ENCODE data around the gene HOMER2.
A peak's percentile ranks its signal among the peaks of the same experiment; 100 is the strongest.
"Not testable (repeated sequence)": the region's sequence is repeated elsewhere in the genome, so short reads cannot be mapped to it uniquely, and the experiment has no call there.

The HOMER2 gene

DNA sequence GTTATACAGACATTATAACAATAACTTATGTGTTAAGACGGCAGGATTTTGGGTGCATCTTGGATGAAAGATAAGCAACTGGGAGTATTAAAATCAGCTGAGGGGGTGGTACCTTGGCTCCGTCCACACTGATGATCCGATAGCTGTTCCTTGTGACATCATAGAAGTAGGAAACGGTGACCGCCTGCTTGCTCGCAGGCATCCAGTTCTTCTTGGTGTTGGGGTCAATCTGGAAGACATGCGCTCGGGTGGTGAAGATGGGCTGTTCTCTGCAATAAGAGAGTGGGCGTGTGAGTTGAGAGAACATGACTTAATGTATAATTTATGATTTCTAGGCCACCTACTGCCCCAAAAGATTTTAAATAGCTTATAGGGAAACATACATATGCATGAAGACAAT, 59.9 kb downstream of the HOMER2 start:
- no peak for DNase-seq

DNA sequence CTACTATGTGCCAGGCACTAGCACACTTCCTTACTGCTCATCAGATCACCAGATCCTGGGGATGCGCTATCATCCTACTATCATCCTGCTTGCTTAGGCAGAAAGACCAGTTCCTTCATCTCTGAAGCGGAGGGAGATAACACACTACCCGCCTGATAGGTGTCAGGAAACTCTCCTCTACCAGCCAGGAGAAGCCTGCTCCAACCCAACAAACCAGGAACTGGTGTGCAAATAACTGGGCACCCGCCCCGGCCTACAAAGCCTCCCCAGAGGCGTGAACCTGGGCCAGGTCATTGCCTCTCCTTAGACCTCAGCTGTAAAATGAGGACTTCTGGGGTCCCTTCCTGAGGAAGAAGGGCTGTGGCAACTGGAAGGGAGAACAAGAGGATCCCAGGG, 61.5 kb downstream of the HOMER2 start:
- no peak for DNase-seq

DNA sequence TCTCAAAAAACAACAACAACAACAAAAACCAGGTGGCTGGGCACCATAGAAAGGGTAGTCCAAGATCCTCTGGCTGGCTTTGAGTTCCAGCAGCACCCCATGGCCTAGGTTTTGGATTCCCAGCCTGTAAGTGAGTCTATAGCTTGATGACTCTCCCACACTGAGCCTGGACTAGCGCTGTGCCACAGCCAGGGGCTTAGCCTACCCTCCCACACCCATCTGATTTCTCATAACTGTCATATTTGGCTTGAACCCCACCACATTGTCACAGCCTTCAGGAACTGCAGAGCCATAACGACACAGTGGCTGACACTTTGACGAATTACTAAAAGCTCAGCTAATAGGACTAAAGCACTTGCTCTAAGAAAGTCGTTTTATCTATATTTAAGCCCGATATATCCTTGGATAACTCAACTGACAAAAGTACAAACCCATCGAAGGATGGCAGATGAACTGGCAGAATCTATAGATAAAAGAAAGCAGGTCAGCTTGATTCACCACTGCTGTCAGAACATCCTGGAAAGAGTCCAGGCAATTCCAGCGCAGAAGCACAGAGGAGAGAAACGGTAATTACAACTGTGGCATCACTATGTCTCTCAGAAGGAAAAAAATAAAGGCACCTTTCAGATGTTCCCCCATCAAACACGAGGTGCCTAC, 62.1 kb downstream of the HOMER2 start:
- no peak for DNase-seq

DNA sequence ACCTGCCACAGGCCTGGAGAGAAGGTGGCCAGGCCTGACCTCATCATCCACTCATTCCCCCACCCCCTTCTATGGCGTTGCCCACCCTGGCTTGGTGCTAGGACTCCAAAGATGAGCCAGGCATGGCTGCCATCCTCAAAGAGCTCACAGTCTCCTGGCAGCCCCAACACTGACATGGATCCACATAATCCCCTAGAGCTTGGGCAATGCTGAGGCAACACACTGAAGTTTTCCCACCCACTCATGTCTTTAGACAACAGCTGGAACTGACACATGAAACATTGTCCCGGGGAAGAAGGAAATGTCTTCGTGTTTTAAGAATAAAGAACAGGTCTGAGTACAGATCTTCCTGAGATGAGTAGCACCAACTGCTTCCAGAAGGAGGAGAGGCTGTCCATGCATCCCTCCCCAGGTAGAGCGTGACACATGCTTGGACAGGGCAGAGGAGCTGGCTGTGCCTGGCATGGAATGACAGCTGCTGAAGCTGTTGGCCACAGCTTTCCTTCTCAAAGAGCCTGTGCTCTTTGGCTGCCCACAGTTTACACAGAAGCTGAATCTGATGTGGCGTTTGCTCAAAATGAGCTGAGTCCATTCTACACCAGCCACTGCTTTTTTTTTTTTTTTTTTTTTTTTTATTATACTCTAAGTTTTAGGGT, 70.1 kb downstream of the HOMER2 start:
- no peak for DNase-seq

DNA sequence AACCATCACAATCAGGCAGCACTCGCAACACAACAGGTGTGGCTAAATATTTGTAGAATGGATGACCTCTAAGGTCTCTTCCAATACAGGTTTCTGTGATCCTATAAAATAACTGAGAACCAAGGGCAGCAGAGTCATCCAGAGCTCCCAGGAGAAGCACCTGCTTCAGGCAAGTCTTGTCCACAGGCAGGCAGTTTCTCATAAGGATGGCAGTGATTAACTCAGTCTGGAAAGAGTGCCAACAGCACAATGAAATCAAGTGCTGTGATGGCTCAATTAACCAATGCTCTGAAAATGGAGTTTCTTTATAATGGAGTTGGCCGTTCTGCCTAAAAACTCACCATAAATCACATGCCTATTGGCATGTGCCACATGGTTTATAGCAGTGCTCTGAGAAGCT, 70.8 kb downstream of the HOMER2 start:
- no peak for DNase-seq

DNA sequence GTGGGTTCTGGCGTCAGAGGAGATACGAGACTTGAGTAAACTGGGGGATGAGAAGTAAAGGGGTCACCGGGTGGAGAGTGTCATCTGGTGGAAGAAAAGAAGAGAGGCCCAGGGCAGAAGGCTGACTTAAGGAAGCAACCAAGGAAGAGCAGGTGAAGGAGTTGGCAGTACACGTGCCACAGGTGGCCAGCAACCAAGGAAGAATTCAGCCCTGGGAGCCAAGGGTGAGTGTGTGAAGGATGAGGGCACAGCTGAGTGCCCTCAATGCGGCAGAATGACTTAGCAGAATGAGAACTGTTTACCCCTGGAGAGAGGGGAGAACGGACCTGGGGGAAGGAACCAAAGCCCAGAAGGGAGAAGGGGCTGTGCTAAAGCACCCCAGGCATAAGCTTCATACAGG, 71.8 kb downstream of the HOMER2 start:
- no peak for DNase-seq

DNA sequence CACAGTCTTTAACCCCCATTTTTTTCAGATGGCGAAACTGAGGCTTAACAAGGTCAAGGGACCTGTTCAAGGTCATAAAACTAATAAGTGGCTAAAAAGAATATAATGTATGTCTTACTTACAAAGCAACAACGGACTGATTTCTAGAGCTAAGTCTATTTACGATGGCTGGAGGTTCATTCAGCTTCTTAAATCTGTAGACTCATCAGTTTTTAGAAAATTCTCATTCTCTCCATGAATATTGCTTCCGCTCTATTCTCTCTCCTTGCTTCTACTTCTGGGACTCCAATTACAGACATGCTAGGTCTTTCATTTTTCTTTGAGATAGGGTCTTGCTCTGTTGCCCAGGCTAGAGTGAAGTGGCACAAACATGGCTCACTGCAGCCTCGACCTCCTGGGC, 74.2 kb downstream of the HOMER2 start:
- DNase-seq, result no peak

DNA sequence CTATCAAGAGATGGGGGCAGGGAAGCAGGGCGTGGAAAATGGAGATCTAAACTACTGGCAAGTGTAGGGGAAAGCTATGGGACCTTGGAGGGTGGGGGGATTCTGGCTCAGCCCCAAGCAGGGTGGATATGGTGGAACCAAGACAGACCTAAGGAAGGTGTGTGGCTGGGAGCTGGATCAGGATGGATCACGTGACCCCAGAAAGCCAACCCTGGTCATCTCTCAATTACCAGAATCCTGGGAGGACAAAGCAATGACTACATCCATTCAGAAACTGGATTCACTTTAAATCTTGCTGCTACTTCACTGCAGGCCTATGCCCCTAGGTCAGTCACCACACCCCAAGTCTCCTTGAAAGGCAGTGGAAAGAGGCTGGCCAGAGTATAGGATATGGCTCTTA, 74.7 kb downstream of the HOMER2 start:
- DNase-seq, result no peak

DNA sequence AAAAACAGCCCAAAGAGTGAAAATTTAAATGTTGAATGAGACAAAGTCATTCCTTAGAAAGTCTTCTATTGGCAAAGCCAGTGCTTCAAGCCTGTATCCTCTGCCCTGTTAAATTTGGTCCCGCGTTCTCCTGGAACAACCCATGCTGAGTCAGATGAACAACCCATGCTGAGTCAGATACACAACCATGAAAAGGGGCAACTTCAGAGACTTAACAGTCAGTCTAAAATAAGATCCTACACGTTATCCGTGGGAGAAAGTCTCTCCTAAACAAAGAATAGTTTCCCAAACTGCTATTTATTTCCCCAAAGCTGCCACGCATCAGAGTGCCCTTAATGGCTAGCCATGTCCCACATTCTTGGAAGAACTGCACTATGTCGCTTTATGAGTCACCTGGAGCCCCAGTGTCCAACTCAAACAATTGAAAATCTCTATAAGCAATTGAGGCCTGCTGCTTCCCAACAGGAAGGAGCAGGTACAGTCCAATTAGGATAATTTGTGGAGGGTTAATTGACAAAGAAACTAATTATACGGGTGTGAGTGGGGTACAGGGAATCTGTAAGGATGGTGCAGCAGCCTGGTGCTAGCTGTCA, 77.0 kb downstream of the HOMER2 start:
- DNase-seq, result no peak

DNA sequence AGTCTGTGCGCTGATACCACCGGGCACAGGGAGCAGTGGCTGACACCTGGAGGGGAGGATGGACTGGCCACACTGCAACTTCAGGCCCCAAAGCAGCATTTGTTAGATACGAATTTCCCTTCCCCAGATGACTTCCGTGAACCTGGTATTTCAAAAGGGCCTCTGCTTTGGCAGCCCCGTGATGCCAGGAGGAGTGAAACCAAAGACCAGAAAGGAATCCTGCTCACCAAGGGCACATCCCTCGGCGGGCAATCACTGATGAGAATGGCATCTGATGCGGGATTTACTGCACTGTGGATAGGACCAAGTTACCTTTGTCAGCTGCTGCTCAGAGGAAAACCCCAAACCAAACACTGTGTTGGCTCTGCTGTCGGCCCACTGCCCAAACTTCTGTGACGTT, 77.6 kb downstream of the HOMER2 start:
- DNase-seq, result no peak

DNA sequence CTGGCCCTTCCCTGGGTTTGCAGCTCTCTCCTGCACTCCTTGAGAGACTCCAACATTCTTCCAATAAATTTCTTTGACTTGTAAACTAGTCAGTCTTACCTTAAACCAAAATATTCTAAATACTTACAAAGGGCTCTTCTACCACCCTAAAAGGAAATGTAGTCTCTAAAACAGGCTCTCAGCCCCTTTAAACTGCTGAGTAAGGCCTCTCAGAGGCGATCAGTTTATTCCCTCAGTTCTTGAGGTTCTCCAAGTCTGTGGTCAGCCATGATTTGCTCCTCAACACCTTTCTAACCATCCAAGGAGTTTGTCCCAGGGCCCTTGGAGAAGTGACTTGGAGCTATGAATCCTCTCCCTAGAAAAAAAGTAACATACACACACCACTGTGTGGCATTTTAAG, 78.3 kb downstream of the HOMER2 start:
- no peak for DNase-seq

DNA sequence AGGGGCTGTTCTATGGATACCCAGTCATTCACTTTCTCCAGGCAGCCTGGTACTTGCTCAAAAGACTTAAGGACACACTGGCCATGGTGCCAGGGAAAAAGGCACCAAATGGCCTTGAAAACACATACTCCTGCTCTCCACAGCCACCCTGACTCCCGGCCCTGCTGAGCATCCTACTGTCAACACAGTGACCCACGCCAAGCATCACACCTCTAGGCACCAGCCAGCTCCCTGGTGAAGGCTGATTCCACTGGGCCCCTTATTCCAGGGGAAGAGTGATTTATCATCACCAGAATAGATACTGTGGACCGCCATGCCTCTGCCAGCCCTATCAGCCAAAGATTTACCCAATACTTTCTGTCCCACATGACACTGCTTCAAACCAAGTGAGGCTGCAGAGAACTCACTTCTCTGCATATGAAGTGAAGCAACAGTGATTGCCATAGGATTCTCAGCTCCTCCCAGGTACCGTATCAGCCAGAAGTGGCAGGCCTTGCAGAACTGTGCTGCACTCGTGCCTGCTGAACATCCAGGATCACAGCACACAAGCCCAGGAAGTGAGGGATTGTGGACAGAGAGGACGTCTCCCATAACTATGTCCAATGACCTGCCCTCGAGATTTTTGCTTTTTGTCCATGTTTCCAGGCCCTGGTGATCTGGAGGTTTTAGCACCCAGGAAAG, 79.4 kb downstream of the HOMER2 start:
- DNase-seq, result no peak

DNA sequence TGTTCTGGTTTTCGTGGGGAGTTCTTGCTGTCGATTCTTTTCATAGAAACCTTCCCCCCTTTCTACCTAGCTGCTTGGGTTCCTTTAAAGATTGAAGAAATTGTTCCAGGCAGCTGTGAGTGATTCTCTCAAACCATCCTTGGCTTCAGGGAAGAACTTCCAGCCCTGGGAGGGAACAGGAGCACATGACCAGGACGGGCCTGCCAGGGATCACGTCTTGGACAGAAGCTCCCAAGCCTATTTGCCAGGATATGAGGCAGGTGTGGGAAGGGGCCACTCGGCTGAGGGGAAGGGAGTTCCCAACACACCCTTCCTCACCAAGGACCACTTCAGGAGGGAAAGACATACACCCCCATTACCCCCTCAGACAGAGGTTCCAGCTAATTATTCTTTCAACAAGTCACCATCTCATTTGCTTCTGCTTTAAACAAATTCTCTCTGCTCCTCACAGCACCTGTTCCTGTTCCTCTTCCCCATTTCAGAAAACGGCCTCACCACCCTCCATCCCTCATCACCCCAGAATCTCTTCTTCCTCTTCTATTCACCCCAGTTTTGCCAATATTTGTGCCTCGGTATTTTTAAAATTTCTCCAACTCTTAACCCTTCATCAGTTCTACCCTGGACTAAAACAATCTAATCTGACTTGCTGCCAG, 80.6 kb downstream of the HOMER2 start:
- peak in 1 of 2 donors; percentile 30 for DNase-seq

DNA sequence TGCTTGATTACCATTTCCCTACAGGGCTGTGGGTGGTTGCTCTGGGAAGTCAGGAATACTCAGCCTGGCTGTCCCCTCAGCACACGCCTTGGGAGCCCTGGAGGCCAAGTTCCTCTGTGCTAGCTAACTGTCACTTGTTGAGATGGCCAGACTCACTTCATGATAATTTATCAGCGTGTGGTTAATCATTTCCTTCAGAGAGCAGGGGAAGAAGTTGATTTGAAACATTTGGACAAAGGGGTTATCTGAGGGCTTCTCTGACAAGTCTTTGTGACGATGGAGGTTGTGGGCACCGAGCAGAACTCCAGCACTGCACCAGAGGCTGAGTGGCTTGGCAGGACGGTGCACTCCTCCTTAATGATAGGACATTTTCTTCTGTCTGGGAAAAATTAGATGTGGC, 81.2 kb downstream of the HOMER2 start:
- DNase-seq, result no peak

DNA sequence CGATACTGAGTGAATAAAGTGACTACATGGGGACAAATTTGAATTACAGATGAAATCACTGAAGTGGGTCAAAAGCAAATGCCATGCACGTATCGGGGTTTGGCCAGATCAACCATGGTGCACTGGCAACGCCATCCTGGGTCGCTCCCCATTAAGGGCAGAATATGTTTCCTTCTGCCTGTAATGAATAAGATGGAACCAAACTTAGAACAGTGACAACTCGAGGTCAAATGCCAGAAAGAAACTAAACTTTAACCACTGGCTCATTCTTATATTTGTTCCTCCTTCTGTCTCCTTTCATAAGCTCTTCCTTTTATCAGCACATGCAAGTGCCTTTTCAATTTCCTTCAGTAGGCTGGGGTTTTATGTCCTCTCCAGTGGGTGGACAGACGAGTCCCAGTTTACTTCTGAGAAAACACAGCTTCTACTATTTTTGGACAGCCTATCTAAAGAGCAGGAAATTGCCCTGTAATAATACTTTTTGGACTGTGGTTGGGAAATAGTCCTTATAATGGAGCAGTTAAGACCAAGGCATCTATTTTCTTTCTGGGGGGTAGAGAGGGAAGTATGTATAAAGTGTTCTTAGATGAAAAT, 81.7 kb downstream of the HOMER2 start:
- DNase-seq, result peak in 1 of 2 donors; percentile 56

DNA sequence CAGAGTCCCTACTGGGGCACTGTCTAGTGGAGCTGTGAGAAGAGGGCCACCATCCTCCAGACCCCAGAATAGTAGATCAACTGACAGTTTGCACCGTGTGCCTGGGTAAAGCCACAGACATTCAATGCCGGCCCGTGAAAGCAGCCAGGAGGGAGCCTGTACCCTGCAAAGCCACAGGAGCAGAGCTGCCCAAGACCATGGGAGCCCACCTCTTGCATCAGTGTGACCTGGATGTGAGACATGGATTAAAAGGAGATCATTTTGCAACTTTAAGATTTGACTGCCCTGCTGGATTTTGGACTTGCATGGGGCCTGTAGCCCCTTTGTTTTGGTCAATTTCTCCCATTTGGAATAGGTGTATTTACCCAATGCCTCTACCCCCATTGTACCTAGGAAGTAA, 86.5 kb downstream of the HOMER2 start:
- DNase-seq, result not testable (repeated sequence)

DNA sequence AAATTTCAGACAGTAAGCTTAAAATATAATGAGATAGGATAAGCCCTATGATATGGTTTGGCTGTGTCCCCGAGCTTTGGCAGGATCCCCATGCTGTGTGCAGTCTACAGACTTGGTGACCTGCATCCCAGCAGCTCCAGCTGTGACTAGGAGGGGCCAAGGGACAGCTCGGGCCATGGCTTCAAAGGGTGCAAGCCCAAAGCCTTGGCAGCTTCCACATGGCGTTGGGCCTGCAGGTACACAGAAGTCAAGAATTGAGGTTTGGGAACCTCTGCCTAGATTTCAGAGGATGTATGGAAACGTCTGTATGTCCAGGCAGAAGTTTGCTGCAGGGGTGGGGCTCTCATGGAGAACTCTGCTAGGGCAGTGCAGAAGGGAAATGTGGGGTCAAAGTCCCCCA, 86.9 kb downstream of the HOMER2 start:
- not testable (repeated sequence) for DNase-seq

DNA sequence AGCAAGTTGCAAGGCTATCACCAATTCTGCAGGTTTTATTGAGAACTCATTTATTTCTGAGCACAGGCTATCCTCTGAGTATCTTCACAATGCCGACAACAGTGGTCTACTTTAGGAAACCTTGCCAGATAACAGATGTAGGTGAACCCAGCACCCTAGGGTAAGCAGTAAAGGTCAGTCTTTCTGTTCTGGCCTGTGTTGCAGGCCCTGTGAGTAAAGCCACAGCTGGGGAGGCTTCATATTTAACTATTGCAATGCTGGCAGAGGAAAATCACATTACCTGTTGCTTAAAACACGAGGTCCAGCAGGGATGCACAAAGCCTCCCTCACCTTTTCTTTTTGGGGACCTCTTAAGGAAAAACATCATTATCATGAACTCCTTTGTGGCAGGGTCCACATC, 87.6 kb downstream of the HOMER2 start:
- DNase-seq, result no peak

DNA sequence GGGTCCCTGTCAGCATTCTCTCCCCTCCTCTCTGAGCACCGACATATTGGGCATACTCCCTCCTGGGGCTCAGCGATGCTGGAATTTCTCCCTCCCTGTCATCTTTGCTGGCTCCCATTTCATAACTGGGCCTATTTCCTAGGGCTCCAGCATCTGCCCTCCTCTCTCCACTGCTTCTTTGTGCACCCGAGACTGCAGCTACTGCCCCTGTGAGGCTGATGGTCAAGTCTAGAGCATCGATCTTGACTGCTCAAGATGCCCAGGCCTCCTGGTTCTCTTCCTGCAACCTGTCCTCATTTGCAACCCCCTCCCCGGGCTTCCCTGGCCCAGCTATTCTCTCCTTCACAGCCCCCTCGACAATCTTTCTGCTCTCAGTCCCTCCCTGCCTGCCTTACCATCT, 89.6 kb downstream of the HOMER2 start:
- no peak for DNase-seq

DNA sequence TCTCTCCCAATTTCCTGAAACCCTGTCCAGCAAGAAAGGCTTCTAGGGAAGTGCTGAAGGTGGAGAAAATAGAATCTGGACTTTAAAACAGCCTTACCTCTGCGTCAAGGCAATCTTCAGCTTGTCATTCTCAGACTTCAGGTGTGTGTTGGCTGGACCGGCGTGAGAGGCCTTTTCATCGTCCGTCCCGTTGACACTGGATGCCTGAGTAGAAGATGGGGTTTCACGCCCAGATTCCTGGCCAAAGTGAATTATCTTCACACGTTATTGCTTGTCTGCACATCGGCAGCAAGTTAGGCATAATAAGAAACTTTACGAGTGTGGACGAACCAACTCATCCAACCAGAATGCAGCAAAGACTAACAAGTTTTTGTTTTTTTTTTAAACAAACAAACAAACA, 93.6 kb downstream of the HOMER2 start:
- no peak for DNase-seq

DNA sequence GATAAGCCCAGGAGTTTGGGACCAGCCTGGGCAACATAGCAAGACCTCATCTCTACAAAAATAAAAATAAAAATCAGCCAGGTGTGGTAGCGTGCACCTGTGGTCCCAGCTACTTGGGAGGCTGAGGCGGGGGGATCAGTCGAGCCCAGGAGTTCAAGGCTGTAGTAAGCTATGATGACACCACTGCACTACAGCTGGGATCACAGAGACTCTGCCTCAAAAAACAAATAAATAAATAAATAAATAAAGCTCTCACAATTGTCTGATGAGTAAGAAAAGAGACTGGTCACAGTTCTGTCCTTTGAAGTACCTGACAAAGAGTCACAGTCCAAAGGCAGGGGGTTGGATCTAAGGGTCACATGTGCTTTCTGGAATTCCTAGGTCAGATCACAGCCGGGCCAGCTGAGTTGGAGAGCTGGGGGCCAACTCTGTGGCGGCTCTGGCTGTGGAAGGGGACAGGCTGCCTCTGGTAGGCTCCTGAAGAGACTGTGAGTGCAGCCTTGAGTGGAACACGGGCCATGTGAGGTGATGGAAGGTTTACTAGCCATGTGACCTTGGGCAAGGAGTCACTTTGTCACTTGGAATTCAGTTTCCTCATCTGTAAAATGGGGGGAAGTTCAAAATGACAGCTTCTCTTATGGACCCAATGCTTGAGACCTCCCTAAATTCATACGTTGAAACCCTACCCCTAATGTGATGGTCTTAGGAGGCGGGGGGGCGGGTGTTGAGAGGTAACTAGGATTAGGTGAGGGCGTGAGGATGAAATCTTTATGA, 95.9 kb downstream of the HOMER2 start:
- DNase-seq, result no peak

All from bone marrow (tissue), 2 donors.